GM18502 (cell line): ENCODE data around the gene GALNT9.
"Not testable (repeated sequence)": the region's sequence is repeated elsewhere in the genome, so short reads cannot be mapped to it uniquely, and the experiment has no call there.

Source experiments
- ATAC-seq: cut with Tn5 transposase; IDR thresholded peaks from one replicate; pipeline ENCODE4 v1.9.1; 2021; ENCODE audit warnings: mild to moderate bottlenecking; ENCODE audit not compliant: unreplicated experiment, poor library complexity

GALNT9 gene

GRCh38 chr12:132154941-132155770, 174.2 kb downstream of the GALNT9 start:
- no peak for ATAC-seq

- ATAC-seq = no peak
These were observed 175.0 kb downstream of the GALNT9 start for GRCh38 chr12:132154341-132154761.

- ATAC-seq = peak; percentile 87
These were observed 175.7 kb downstream of the GALNT9 start for GRCh38 chr12:132153501-132154340.

GRCh38 chr12:132152953-132153352, 176.4 kb downstream of the GALNT9 start:
- no peak for ATAC-seq

- ATAC-seq = no peak
These were observed 177.0 kb downstream of the GALNT9 start for GRCh38 chr12:132152411-132152821.

GRCh38 chr12:132151766-132152410, 177.5 kb downstream of the GALNT9 start:
- no peak for ATAC-seq

- no peak for ATAC-seq
These were observed 178.1 kb downstream of the GALNT9 start for GRCh38 chr12:132151145-132151765.

GRCh38 chr12:132150780-132151144, 178.6 kb downstream of the GALNT9 start:
- ATAC-seq = no peak

- ATAC-seq = not testable (repeated sequence)
These were observed 179.9 kb downstream of the GALNT9 start for GRCh38 chr12:132149526-132149925.

GRCh38 chr12:132148368-132149045, 180.9 kb downstream of the GALNT9 start:
- no peak for ATAC-seq

GRCh38 chr12:132147423-132148367, 181.7 kb downstream of the GALNT9 start:
- no peak for ATAC-seq

- ATAC-seq = no peak
These were observed 182.5 kb downstream of the GALNT9 start for GRCh38 chr12:132146772-132147422.
